HepG2 (cell line): ENCODE data around the gene WDR70.
"Not testable (repeated sequence)": the region's sequence is repeated elsewhere in the genome, so short reads cannot be mapped to it uniquely, and the experiment has no call there.

ENCODE experiments used
- CTCF ChIP-seq: sonication (generic); formaldehyde crosslinking; IDR thresholded peaks from 2 replicates; pipeline ENCODE4 v1.5.0; 2020; ENCODE audit warnings: mild to moderate bottlenecking, missing genetic modification reagents, moderate library complexity
- EZH2 ChIP-seq: conservative IDR thresholded peaks from 2 replicates; pipeline ENCODE4 v1.6.1; 2012; ENCODE audit warnings: mild to moderate bottlenecking, low read depth, low read length, moderate library complexity
- HINFP ChIP-seq: sonication (generic); formaldehyde crosslinking; IDR thresholded peaks from 2 replicates; pipeline ENCODE4 v1.4.0; 2020; ENCODE audit warnings: low read depth, mild to moderate bottlenecking, missing genetic modification reagents
- KMT2A ChIP-seq: sonication (generic); formaldehyde crosslinking; IDR thresholded peaks from 2 replicates; pipeline ENCODE4 v1.4.0; 2020; ENCODE audit warnings: missing genetic modification reagents
- NFE2L2 ChIP-seq: fragments of 150-350 bp; IDR thresholded peaks from 2 replicates; pipeline ENCODE4 v1.6.1; 2014; ENCODE audit warnings: low read length
- ZBTB8A ChIP-seq: sonication (generic); formaldehyde crosslinking; IDR thresholded peaks from 2 replicates; pipeline ENCODE4 v1.4.0; 2020; ENCODE audit warnings: mild to moderate bottlenecking, low read depth, missing genetic modification reagents, borderline replicate concordance
- ZFX ChIP-seq: sonication (generic); formaldehyde crosslinking; IDR thresholded peaks from 2 replicates; pipeline ENCODE4 v1.4.0; 2020; ENCODE audit warnings: mild to moderate bottlenecking, low read depth, missing genetic modification reagents, moderate library complexity

- not testable (repeated sequence) for TF ChIP-seq EZH2; CTCF (CRISPR knock-in tag); ZFX (CRISPR knock-in tag); NFE2L2; ZBTB8A (CRISPR knock-in tag); HINFP (CRISPR knock-in tag); KMT2A (CRISPR knock-in tag)
Measured at GRCh38 chr5:37334754-37335153, 44.4 kb upstream of the WDR70 start.
